GM12878 (cell line): Measurements from ENCODE around the gene ISLR2. TPM values are rescaled to one million over a fixed set of nuclear protein-coding genes. Genes with fewer than 3 reads are reported as not detected.

Source experiments
- CREB1 ChIP-seq: IDR thresholded peaks from 2 replicates; pipeline ENCODE4 v1.6.1; 2012; ENCODE audit warnings: low read depth, mild to moderate bottlenecking, inconsistent platforms
- MXI1 ChIP-seq: fragments of 150-350 bp; IDR thresholded peaks from 2 replicates; pipeline ENCODE4 v1.6.1; 2011; ENCODE audit warnings: low read depth, mild to moderate bottlenecking, inconsistent platforms, low read length, improper control_type of control experiment
- POLR2A ChIP-seq: IDR thresholded peaks from 2 replicates; pipeline ENCODE4 v1.6.1; 2011; ENCODE audit warnings: low read depth, mild to moderate bottlenecking, low read length
- RCOR1 ChIP-seq: conservative IDR thresholded peaks from 2 replicates; pipeline ENCODE4 v1.6.1; 2012; ENCODE audit warnings: low read depth, low read length, improper control_type of control experiment
- ZNF217 ChIP-seq: fragments of 450-650 bp; IDR thresholded peaks from 2 replicates; pipeline ENCODE4 v1.6.1; 2017; ENCODE audit warnings: antibody characterized with exemption, mild to moderate bottlenecking
- polyA plus RNA-seq, 11 experiments: library from polyadenylated mRNA; depleted of rRNA in 4 of 11; unstranded in 6 of 11; stranded (reverse) in 5 of 11; fragments of >200 nt; fragmentation: Nextera tagmentation in 4 of 11; fragmentation: Illumina TruSeq in 1 of 11; extraction: Ambion mirVana in 4 of 11; extraction: Trizol in 1 of 11; gene quantifications; 1 replicate in 1 of 11; 2 replicates in 10 of 11; pipeline versions ENCODE4 v1.2.1 to v1.2.3, GENCODE V29; 2011 to 2016; ENCODE audit warnings: inconsistent platforms in 2 of 11, missing spikeins in 2 of 11, low read depth in 1 of 11
- total RNA-seq, 4 experiments: library from RNA; depleted of rRNA in 3 of 4; stranded (reverse); fragments of >200 nt in 3 of 4; fragmentation: Illumina TruSeq in 1 of 4; extraction: Trizol in 1 of 4; gene quantifications; 2 replicates each; pipeline versions ENCODE4 v1.2.1 to v1.2.3, GENCODE V29; 2013 to 2021
- TF ChIP-seq, protein P1 (sequence below): fragments of 450-650 bp; IDR thresholded peaks from 2 replicates; pipeline ENCODE4 v1.6.1; 2017; ENCODE audit warnings: mild to moderate bottlenecking, low read depth, inconsistent platforms; ENCODE audit not compliant: poor library complexity, severe bottlenecking
- TF ChIP-seq, protein P2 (sequence below): IDR thresholded peaks from 2 replicates; pipeline ENCODE4 v1.6.1; 2011; ENCODE audit warnings: low read depth, low read length, improper control_type of control experiment, borderline replicate concordance
- TF ChIP-seq, protein P3 (sequence below): IDR thresholded peaks from 2 replicates; pipeline ENCODE4 v1.6.1; 2012; ENCODE audit warnings: mild to moderate bottlenecking, low read depth, low read length
- TF ChIP-seq, protein P4 (sequence below): fragments of 450-650 bp; formaldehyde crosslinking; IDR thresholded peaks from 2 replicates; pipeline ENCODE4 v1.5.0; 2022; ENCODE audit warnings: mild to moderate bottlenecking, missing genetic modification characterization

ISLR2 gene
- total and polyA plus RNA-seq, 10 of the 15 experiments (the other 5 are each of a cell fraction or from before 2014, with no cell fraction given), result 0.04 to 0.21 (median 0.07) TPM; not detected in 4

DNA sequence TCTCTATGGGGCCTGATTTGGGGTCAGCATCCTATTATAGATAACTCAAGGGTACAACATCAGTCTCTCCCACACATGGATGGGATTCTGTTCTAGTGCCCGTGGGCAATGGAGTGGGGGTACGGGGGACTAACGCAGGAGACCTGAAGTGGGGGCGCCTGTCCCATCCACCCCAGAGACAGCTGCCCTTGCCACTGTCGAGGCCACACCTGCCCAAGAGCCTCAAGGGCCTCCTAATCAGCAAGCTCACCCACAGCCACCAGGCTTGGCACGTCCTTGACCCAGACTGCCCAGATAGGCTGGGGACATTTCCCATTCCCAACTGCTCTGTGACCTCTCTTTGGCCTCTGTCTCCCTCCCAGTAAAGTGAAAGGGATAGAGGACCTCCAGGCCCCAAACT, 8.5 kb upstream of the ISLR2 start (continued):
- TF ChIP-seq, protein P1, sequence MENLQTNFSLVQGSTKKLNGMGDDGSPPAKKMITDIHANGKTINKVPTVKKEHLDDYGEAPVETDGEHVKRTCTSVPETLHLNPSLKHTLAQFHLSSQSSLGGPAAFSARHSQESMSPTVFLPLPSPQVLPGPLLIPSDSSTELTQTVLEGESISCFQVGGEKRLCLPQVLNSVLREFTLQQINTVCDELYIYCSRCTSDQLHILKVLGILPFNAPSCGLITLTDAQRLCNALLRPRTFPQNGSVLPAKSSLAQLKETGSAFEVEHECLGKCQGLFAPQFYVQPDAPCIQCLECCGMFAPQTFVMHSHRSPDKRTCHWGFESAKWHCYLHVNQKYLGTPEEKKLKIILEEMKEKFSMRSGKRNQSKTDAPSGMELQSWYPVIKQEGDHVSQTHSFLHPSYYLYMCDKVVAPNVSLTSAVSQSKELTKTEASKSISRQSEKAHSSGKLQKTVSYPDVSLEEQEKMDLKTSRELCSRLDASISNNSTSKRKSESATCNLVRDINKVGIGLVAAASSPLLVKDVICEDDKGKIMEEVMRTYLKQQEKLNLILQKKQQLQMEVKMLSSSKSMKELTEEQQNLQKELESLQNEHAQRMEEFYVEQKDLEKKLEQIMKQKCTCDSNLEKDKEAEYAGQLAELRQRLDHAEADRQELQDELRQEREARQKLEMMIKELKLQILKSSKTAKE, result no peak
- TF ChIP-seq, protein P2, sequence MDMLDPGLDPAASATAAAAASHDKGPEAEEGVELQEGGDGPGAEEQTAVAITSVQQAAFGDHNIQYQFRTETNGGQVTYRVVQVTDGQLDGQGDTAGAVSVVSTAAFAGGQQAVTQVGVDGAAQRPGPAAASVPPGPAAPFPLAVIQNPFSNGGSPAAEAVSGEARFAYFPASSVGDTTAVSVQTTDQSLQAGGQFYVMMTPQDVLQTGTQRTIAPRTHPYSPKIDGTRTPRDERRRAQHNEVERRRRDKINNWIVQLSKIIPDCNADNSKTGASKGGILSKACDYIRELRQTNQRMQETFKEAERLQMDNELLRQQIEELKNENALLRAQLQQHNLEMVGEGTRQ, result no peak
- no peak for TF ChIP-seq CREB1
- TF ChIP-seq, protein P3, sequence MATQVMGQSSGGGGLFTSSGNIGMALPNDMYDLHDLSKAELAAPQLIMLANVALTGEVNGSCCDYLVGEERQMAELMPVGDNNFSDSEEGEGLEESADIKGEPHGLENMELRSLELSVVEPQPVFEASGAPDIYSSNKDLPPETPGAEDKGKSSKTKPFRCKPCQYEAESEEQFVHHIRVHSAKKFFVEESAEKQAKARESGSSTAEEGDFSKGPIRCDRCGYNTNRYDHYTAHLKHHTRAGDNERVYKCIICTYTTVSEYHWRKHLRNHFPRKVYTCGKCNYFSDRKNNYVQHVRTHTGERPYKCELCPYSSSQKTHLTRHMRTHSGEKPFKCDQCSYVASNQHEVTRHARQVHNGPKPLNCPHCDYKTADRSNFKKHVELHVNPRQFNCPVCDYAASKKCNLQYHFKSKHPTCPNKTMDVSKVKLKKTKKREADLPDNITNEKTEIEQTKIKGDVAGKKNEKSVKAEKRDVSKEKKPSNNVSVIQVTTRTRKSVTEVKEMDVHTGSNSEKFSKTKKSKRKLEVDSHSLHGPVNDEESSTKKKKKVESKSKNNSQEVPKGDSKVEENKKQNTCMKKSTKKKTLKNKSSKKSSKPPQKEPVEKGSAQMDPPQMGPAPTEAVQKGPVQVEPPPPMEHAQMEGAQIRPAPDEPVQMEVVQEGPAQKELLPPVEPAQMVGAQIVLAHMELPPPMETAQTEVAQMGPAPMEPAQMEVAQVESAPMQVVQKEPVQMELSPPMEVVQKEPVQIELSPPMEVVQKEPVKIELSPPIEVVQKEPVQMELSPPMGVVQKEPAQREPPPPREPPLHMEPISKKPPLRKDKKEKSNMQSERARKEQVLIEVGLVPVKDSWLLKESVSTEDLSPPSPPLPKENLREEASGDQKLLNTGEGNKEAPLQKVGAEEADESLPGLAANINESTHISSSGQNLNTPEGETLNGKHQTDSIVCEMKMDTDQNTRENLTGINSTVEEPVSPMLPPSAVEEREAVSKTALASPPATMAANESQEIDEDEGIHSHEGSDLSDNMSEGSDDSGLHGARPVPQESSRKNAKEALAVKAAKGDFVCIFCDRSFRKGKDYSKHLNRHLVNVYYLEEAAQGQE, result no peak
- TF ChIP-seq, protein P4, sequence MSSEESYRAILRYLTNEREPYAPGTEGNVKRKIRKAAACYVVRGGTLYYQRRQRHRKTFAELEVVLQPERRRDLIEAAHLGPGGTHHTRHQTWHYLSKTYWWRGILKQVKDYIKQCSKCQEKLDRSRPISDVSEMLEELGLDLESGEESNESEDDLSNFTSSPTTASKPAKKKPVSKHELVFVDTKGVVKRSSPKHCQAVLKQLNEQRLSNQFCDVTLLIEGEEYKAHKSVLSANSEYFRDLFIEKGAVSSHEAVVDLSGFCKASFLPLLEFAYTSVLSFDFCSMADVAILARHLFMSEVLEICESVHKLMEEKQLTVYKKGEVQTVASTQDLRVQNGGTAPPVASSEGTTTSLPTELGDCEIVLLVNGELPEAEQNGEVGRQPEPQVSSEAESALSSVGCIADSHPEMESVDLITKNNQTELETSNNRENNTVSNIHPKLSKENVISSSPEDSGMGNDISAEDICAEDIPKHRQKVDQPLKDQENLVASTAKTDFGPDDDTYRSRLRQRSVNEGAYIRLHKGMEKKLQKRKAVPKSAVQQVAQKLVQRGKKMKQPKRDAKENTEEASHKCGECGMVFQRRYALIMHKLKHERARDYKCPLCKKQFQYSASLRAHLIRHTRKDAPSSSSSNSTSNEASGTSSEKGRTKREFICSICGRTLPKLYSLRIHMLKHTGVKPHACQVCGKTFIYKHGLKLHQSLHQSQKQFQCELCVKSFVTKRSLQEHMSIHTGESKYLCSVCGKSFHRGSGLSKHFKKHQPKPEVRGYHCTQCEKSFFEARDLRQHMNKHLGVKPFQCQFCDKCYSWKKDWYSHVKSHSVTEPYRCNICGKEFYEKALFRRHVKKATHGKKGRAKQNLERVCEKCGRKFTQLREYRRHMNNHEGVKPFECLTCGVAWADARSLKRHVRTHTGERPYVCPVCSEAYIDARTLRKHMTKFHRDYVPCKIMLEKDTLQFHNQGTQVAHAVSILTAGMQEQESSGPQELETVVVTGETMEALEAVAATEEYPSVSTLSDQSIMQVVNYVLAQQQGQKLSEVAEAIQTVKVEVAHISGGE, result no peak
- no peak for TF ChIP-seq RCOR1
- TF ChIP-seq MXI1, result no peak
- TF ChIP-seq POLR2A, result no peak
- TF ChIP-seq ZNF217, result no peak
- TF ChIP-seq, all 136 proteins: peak for 0
